LNCaP clone FGC (cell line): ENCODE measurements around the gene SMIM7.

Experiments used
- DNase-seq: peaks from one replicate; pipeline ENCODE4 v3.0.0-alpha.2; 2011; ENCODE audit warnings: low read depth
- H3K4me3 ChIP-seq: 2 replicates; pipeline ENCODE4 v1.5.1; 2011; ENCODE audit warnings: mild to moderate bottlenecking, low read depth, low read length, control low read depth
- TF ChIP-seq, protein P1 (sequence below): IDR thresholded peaks from 2 replicates; pipeline ENCODE4 v1.5.1; 2012; ENCODE audit warnings: mild to moderate bottlenecking; ENCODE audit not compliant: control insufficient read depth, insufficient read depth; ENCODE audit errors: extremely low read depth

SMIM7 gene

GRCh38 chr19:16615808-16616207 lies 44.1 kb downstream of the SMIM7 start:
- no peak for DNase-seq
- H3K4me3 ChIP-seq = no peak overlapping the region
- TF ChIP-seq, protein P1, sequence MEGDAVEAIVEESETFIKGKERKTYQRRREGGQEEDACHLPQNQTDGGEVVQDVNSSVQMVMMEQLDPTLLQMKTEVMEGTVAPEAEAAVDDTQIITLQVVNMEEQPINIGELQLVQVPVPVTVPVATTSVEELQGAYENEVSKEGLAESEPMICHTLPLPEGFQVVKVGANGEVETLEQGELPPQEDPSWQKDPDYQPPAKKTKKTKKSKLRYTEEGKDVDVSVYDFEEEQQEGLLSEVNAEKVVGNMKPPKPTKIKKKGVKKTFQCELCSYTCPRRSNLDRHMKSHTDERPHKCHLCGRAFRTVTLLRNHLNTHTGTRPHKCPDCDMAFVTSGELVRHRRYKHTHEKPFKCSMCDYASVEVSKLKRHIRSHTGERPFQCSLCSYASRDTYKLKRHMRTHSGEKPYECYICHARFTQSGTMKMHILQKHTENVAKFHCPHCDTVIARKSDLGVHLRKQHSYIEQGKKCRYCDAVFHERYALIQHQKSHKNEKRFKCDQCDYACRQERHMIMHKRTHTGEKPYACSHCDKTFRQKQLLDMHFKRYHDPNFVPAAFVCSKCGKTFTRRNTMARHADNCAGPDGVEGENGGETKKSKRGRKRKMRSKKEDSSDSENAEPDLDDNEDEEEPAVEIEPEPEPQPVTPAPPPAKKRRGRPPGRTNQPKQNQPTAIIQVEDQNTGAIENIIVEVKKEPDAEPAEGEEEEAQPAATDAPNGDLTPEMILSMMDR = no peak

DNA sequence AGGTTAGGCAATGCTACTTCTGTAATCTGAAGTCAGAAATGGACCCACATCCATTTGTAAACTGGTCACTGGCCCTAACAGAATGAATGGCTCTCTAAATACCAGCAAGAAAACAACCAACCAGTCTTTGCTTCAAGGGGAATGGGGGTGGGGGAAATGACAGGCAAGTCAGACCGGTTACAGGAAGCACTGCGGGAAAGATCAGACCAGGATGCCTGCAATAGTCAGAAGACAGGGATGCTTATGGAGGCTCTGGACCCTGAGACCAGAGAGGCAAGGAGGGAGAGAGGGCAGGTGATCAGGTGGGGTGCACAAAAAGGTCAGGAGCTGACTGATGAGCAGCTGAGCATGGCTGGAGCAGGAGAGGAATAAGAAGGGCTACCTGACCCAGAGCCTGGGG lies 45.0 kb downstream of the SMIM7 start:
- DNase-seq = no peak
- 0 out of 2 replicates have a peak overlapping the region, but pooled peaks have one; percentile 8 for H3K4me3 ChIP-seq
- TF ChIP-seq, protein P1 = no peak

- TF ChIP-seq, protein P1 = no peak
- DNase-seq = no peak
- no peak overlapping the region for H3K4me3 ChIP-seq
Measured at GRCh38 chr19:16613841-16614240, 46.1 kb downstream of the SMIM7 start.

DNA sequence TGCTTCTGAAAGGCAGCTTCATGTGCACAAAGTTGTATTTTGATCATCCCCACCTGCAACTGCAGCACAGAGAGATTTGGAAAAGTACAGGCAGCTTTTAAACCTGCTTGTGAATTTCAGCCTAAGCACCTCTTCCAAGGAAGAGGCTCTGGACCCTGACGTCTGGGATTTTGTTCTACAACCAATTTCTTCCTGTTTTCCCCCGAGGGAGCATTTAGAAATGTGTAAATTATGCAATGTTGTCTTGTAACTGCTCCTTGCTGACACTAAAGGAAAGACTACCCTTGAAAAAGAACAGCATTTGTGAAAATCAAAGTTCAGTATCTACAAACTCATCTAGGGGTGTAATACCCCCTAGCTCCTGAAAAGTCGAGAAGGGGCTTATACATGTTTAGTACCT lies 47.3 kb downstream of the SMIM7 start:
- H3K4me3 ChIP-seq = no peak overlapping the region
- TF ChIP-seq, protein P1 = no peak
- no peak for DNase-seq

DNA sequence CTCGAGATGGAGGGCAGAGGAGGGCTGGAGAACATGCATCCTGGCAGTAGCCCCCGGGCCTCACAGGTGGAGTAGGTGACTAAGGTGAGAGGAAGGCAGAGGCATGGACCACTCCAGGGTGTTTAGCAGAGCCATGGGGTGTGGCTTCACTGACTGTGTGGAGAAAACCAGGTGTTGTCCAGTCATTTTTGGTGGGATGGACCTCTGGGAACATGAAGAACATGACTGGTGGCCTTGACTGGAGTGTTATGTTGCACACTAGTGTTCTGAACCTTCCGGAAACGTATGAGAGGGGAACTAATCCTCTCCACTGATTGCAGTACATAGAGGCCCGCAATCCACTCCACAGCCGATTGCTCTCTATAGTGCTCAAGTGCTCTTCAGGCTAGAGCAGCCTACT lies 48.8 kb downstream of the SMIM7 start:
- TF ChIP-seq, protein P1 = no peak
- no peak overlapping the region for H3K4me3 ChIP-seq
- DNase-seq = no peak

GRCh38 chr19:16609511-16610200 lies 50.3 kb downstream of the SMIM7 start:
- TF ChIP-seq, protein P1 = no peak

DNA sequence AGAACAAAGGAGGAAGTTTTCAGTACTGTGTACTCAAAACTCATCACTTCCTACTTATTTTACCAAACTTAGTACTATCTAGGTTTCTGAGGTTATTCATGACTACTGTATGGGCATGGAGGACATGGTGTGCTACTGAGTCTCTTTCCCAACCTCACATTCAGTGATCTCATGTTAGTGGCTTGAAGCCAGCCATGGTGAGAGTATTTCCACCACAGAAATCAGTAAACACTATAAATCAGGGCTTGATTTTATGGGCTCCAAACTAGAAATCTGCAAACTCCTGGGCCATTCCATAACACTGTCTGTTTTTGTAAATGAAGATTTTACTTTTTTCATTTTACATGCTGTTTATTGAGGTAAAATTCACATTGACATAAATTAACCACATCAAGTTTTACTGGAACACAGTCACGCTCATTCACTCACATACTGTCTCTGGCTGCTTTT lies 51.6 kb downstream of the SMIM7 start:
- peak; percentile 88 for DNase-seq
- TF ChIP-seq, protein P1 = no peak
- H3K4me3 ChIP-seq = no peak overlapping the region

More at GRCh38 chr19:16609511-16610200, 50.3 kb downstream of the SMIM7 start:
- DNase-seq = no peak
- H3K4me3 ChIP-seq = no peak overlapping the region
